GM13976 (cell line): Measurements from ENCODE around the gene CCAR1.
"Not testable (repeated sequence)": the region's sequence is repeated elsewhere in the genome, so short reads cannot be mapped to it uniquely, and the experiment has no call there.

Experiments
- DNase-seq: peaks from one replicate; pipeline ENCODE4 v3.0.0; 2012; ENCODE audit warnings: low spot score
- CTCF ChIP-seq: IDR thresholded peaks from 2 replicates; pipeline ENCODE4 v1.5.1; 2012; ENCODE audit warnings: borderline replicate concordance, mild to moderate bottlenecking; ENCODE audit not compliant: insufficient read depth; ENCODE audit errors: extremely low read depth, missing control alignments, control extremely low read depth
- in situ Hi-C: fragments of 300-500 bp; cut with MboI; formaldehyde crosslinking; loops from one replicate; pipeline ENCODE4 v1.12.0; 2022; ENCODE audit warnings: low sequenced_read_pairs, mixed read lengths, inconsistent platforms; ENCODE audit not compliant: unreplicated experiment

Gene CCAR1

DNA sequence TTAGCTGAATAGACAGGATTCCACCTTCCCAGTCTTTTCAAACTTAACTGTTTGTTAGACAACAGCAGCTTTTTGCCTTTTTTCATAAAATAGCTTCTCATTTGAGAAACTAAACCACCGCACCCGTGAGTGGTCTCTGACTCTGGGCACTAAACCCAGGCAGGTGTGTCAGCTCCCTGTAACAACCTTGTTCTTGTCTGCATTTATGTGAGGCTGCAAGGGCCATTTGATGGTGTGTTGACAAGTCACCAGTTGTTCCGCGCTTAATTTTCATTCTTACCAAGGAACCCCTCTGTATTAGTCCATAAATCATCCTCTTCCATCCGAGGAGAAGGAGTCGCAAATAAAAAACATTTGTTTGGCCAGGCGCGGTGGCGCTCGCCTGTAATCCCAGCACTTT, 107.8 kb downstream of the CCAR1 start:
- in situ Hi-C loops = no loop called here
- no peak for DNase-seq
- TF ChIP-seq CTCF = no peak

DNA sequence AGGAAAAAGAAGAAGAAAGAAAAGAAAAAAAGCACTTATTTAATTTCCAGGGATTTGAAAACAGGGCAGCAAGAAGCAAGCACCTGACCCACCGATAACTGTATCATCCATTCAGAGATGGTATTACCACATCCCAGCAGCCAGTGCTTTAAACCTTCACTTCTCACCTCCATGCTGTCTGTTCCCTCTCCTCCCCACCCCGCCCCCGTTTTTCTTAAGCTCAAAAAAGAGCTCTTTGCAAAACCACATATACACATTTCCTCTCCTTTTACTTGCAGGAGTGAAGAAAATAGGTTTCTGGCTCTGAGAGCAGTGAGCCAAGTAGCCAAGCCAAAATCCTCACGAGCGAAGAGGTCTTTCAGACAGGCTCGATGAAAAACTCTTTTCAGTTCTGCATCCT, 108.5 kb downstream of the CCAR1 start:
- DNase-seq = no peak
- TF ChIP-seq CTCF = no peak
- in situ Hi-C loops = no loop called here

GRCh38 chr10:68829952-68830351, 108.9 kb downstream of the CCAR1 start:
- in situ Hi-C loops = no loop called here
- DNase-seq = no peak
- TF ChIP-seq CTCF = no peak

- in situ Hi-C loops = no loop called here
- peak; percentile 1 for DNase-seq
- no peak for TF ChIP-seq CTCF
Measured at GRCh38 chr10:68831961-68832455, 111.0 kb downstream of the CCAR1 start.

DNA sequence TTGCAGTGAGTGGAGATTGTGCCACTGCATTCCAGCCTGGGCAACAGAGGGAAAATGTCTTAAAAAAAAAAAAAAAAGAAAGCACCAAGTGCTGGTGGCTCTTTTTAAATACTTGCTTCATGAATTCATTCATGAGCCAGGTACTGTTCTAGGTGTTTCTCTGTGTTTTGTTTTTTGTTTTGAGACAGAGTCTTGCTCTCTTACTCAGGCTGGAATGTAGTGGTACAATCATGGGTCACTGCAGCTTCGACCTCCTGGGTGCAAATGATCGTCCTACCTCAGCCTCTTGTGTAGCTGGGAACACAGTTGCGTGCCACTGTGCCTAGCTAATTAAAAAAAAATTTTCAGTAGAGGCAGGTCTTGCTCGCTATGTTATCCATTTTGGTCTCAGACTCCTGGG, 111.6 kb downstream of the CCAR1 start:
- in situ Hi-C loops = no loop called here
- TF ChIP-seq CTCF = no peak
- DNase-seq = no peak

DNA sequence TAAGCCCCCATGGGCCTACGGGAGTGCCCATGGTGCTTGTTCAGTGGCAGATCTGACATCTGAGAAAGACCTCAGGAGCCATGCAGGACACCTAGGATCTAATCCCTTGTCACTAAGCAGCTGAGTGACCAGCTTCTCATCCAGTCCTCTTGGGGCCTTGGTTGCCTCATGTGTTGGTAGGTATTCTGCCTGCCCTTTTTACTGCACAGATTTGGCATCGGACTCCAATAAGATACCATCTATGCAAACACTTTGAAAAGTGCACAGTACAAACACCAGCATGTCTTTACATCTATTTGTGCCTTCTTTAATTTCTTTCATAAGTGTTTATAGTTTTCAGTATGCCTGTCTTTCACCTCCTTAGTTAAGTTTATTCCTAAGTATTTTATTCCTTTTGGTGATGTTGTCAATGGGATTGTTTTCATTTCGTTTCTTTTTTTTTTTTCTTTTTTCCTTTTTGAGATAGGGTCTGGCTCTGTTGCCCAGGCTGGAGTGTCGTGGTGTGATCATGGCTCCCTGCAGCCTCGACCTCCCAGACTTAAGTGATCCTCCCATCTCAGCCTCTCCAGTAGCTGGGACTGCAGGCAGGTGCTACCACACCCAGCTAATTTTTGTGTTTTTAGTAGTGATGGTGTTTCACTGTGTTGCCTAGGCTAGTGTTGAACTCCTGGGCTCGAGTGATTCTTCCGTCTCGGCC, 116.7 kb downstream of the CCAR1 start:
- in situ Hi-C loops = no loop called here
- TF ChIP-seq CTCF = no peak
- no peak for DNase-seq

GRCh38 chr10:68840650-68841049, 119.6 kb downstream of the CCAR1 start:
- DNase-seq, in situ Hi-C loops: not testable (repeated sequence)
